ENCODE data around the gene TIMM23. TPM values are rescaled to one million over a fixed set of nuclear protein-coding genes. Genes with fewer than 3 reads are reported as not detected.

The TIMM23 gene
- total RNA-seq, 1 donor = 39.8 TPM

DNA sequence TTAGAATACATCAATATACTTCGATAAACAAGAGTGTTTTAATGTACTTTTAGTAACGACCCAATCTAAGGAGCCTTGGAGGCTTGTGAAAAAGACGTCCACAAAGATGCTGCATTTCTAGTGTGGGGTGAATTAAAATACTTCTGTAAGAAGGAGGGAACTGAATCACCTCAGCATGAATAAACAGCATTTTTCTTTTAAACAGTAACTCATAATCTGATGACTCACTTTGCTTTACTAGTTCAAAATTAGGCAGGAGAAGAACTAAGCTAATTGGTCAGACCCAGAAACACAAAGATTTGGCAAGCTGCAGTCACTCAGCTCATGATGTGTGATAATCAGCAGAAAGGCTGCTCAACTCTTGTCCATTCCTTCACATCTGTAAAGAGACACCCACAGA is 33.9 kb downstream of the TIMM23 start:
- H3K4me1 ChIP-seq (ENCODE audit: insufficient read depth, low read length) = peaks cover 21% of the 10 kb centered on the region
- no peak overlapping the region for H3K4me3 ChIP-seq (ENCODE audit: low read length)
- H3K27me3 ChIP-seq (ENCODE audit: insufficient read depth, low read length) = no peaks in the 10 kb centered on the region
- no peaks in the 10 kb centered on the region for H3K9me3 ChIP-seq (ENCODE audit: low read depth, low read length)

DNA sequence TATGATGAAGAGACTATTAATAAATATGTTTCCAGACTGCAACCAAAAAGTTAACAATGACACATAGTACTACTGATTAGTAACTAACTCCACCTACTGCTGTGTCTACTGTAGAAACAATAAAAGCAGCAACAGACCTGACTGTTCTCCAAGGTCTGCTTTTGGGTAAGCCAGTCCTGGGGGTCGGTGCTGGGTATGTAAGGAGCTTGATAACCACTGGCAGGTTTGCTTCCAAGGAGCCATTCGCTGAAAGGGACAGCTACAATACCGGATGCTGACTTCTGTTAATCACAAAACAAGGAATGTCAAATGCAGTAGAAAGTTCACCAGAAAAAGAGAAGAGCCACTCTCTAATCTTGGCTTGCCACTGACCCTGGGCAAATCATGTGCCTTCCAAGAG is 40.5 kb downstream of the TIMM23 start:
- Histone ChIP-seq H3K4me1 (ENCODE audit: insufficient read depth, low read length) (peaks cover 31% of the 10 kb centered on the region), H3K9me3 (ENCODE audit: low read depth, low read length) (no peaks in the 10 kb centered on the region), H3K27me3 (ENCODE audit: insufficient read depth, low read length) (no peaks in the 10 kb centered on the region)

DNA sequence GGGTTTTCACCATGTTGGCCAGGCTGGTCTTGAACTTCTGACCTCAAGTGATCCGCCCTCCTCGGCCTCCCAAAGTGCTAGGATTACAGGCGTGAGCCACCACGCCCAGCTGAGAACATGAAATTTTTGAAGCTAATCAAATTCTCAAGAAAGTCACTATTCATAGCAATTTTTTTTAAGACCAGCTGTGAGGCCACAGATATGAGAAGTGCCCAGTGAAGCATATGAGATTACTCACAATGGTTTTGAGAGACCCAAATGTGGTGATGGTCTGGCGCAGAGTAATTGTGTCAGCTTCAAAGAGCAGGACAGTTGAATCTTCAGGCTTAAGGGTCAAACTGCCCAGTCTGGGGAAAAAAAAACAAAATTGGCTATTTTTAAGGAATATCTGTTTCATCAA is 41.9 kb downstream of the TIMM23 start:
- H3K27me3 ChIP-seq (ENCODE audit: insufficient read depth, low read length) = no peaks in the 10 kb centered on the region
- H3K4me1 ChIP-seq (ENCODE audit: insufficient read depth, low read length) = peaks cover 42% of the 10 kb centered on the region
- H3K9me3 ChIP-seq (ENCODE audit: low read depth, low read length) = no peaks in the 10 kb centered on the region
- no peak overlapping the region for H3K4me3 ChIP-seq (ENCODE audit: low read length)

More for the DNA sequence above, 40.5 kb downstream of the TIMM23 start:
- H3K4me3 ChIP-seq (ENCODE audit: low read length) = no peak overlapping the region

DNA sequence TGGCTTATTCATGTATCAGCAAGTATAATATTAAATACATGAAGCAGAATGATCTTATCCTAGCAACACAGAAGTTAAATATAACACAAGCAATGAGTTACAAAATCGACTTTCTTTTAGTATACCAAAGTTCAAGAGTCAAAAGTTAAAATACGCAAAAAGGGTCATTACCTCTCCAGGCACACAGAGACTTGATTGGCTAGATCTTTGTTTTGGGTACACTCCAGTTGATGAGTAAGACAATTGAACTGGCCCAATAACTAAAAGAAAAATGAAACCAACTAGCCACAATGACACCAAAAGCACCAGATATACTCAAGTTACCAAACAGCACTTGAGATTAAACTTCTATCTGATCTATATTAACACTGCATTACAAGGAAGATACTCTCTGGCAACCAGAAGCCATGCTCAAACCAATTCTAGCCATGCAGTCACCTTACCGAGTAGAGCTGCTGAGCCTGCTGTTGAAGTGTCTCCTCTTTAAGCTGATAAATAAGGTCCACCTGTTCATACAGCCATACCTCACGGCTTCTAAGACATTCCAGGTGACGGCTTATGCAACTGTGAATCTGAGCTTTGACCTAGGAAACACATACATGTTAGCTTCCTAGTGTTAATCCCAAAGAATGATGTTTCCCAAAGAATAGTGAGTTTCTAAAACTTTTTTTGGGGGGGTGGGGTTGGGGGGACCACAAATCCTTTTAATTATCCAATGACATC is 42.6 kb downstream of the TIMM23 start:
- Histone ChIP-seq H3K9me3 (ENCODE audit: low read depth, low read length) (no peaks in the 10 kb centered on the region), H3K4me1 (ENCODE audit: insufficient read depth, low read length) (peaks cover 42% of the 10 kb centered on the region), H3K27me3 (ENCODE audit: insufficient read depth, low read length) (no peaks in the 10 kb centered on the region)

DNA sequence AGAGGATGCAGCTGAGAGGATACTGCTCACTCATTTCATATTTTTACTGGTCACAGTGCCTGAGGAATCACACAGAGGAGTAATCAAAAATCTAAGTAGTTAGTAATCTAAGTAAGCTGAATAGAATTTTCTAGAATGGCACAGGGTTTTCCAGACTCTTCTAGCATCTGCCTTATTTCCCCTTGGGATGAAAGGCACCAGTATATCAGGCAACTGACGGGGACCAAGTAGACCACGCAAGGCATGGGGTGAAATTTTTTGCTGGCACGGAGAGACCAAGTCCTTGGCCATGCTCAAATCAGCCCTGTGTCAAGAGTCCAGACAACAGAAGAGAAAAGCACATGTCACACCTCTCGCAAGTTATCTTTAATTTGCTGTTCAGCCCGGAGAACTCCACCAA is 43.9 kb downstream of the TIMM23 start:
- Histone ChIP-seq H3K27me3 (ENCODE audit: insufficient read depth, low read length) (no peaks in the 10 kb centered on the region), H3K4me3 (ENCODE audit: low read length) (no peak overlapping the region), H3K4me1 (ENCODE audit: insufficient read depth, low read length) (peaks cover 41% of the 10 kb centered on the region), H3K9me3 (ENCODE audit: low read depth, low read length) (no peaks in the 10 kb centered on the region)

More for the DNA sequence above, 42.6 kb downstream of the TIMM23 start:
- no peak overlapping the region for H3K4me3 ChIP-seq (ENCODE audit: low read length)

DNA sequence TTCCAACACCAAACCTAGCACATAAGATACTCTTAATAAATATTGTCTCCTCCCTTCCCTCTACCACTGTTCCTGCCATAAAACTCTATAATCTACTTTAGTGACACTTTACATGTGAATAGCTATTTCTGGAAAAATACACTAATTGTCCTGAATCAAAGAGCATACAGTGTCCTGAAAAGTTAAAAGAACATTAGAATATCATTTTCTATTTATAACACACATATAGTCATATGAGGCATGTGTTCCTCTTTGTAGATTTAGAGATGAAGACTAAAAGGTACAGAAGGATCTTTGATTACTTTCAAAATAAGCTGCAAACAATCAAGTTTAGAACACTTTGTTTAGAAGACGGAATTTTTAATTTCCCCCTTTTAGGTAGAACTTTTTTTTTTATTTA is 44.5 kb downstream of the TIMM23 start:
- H3K4me3 ChIP-seq (ENCODE audit: low read length) = no peak overlapping the region
- no peaks in the 10 kb centered on the region for H3K27me3 ChIP-seq (ENCODE audit: insufficient read depth, low read length)
- no peaks in the 10 kb centered on the region for H3K9me3 ChIP-seq (ENCODE audit: low read depth, low read length)
- peaks cover 45% of the 10 kb centered on the region for H3K4me1 ChIP-seq (ENCODE audit: insufficient read depth, low read length)

DNA sequence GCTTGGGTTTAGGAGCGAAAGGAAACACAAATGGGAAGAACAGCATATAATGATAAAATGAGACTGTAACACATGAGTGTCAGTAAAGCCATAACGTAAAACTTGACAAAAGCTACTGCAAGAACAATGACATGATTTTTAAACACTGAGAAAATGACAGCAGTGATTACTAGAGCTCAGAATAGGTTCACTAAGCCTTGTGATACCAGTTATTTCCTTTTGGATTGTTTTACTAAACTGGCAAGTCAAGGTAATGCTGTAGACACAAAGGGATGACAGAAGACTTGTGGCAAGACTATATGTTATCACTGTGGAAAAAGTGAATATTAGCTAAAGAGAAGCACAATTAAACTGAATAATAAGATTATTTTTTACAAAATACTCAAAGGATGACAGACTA is 45.4 kb downstream of the TIMM23 start:
- no peaks in the 10 kb centered on the region for H3K9me3 ChIP-seq (ENCODE audit: low read depth, low read length)
- H3K27me3 ChIP-seq (ENCODE audit: insufficient read depth, low read length) = no peaks in the 10 kb centered on the region
- H3K4me1 ChIP-seq (ENCODE audit: insufficient read depth, low read length) = peaks cover 54% of the 10 kb centered on the region
- H3K4me3 ChIP-seq (ENCODE audit: low read length) = no peak overlapping the region

DNA sequence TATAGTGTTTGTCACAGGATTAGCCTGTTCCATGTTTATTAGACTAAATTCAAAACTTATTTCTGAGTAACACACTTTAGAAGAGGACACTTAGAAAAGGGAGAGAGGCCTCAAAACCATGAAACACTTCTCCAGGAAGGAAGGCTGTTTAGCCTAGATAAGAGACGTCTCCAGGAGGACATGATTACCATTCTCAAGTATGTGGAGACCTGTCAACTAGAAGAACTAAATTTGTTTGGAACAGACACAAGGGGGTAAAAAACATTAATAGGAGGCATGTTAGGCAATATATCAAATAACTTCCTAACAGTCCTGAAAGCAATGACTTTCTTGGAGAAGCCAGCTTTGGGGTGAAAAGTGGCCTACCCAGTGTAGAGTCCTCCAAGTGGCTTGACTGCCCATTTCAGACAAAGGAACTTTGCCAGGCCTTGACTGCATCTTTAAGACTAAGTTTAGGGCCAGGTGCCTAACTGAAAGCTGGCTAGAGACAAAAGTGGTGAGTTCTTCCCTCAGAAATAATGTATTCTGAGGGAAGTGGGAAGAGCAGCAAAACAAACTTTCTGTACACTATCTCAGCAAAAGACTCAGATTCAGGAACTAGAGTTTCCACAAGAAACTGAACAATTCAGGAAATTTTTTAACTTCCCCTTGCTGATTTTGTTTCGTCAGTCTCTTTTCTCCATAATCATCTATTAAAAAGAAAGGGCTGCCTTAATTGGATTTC is 46.3 kb downstream of the TIMM23 start:
- H3K9me3 ChIP-seq (ENCODE audit: low read depth, low read length) = no peaks in the 10 kb centered on the region
- H3K27me3 ChIP-seq (ENCODE audit: insufficient read depth, low read length) = no peaks in the 10 kb centered on the region
- H3K4me1 ChIP-seq (ENCODE audit: insufficient read depth, low read length) = peaks cover 58% of the 10 kb centered on the region
- peak overlapping the region; percentile 9 for H3K4me3 ChIP-seq (ENCODE audit: low read length)

DNA sequence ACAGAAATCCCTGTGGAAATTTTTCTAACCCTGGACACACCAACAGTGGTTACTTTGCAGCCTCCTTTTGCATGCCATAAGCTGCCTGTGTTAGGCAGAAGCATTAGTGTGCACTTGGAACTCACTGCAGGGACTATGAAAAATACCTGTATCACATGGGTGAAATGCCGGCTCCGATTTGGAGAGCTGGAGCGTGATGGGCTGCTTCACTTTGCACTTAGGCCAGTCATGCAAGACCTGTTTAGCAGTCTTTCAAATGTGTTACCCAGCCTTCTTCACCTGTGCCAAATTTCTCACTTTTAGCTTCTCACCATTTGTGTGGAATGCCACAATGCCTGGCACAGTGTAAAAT is 46.9 kb downstream of the TIMM23 start:
- H3K4me3 ChIP-seq (ENCODE audit: low read length) = peak overlapping the region; percentile 9
- H3K4me1 ChIP-seq (ENCODE audit: insufficient read depth, low read length) = peaks cover 59% of the 10 kb centered on the region
- H3K9me3 ChIP-seq (ENCODE audit: low read depth, low read length) = no peaks in the 10 kb centered on the region
- H3K27me3 ChIP-seq (ENCODE audit: insufficient read depth, low read length) = no peaks in the 10 kb centered on the region

DNA sequence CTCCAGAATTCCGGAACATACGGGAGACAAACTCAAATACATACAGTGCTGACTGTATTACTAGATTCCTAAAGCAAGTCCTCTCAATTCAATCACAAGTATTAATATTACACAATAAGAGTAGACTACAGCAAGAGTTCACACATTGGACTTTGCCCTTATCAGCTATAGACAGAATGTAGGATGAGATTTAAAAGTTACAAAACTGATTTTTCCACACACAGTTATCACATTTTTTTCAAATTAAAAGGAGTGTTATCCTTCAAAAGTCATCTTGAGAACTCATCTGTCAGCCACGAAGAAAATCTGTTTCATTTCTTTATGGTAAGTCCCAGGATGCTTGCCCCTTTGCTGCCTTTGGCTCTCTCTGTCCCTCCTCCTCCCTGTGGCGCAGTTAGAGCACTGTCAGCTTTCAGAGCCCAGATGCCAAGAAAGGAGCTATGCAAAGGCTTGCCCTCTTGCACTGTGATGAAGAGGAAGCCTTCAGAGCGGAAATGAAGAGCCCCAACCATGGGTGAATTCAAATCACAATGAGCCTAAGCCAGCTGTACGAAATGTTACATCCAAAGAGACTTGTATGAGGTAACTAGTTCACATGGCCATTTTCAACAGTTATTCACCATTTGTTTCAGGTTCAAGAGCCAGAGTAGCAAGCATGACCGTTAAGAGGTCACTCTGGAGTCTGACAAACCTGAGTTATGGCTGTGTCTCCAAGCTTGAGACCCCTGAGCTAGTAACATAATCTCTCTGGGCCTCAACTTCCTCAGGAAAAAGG is 47.5 kb downstream of the TIMM23 start:
- Histone ChIP-seq H3K27me3 (ENCODE audit: insufficient read depth, low read length) (no peaks in the 10 kb centered on the region), H3K9me3 (ENCODE audit: low read depth, low read length) (no peaks in the 10 kb centered on the region), H3K4me3 (ENCODE audit: low read length) (peak overlapping the region; percentile 59), H3K4me1 (ENCODE audit: insufficient read depth, low read length) (peaks cover 61% of the 10 kb centered on the region)

DNA sequence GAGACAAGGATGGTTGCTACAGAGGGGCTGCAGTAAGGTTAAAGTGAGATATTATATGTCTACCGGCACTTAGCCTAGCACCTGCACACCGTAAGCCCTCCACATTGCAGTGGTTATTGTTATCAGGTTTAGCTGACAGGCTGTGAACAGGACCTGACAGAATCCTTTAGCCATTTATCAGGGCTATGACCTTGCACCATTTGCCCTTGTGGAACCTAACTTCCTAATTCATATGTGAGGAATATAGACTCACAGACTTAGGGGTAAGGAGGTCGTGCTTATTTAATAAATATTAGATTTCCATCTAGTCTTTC is 48.0 kb downstream of the TIMM23 start:
- peaks cover 67% of the 10 kb centered on the region for H3K4me1 ChIP-seq (ENCODE audit: insufficient read depth, low read length)
- no peaks in the 10 kb centered on the region for H3K27me3 ChIP-seq (ENCODE audit: insufficient read depth, low read length)
- H3K4me3 ChIP-seq (ENCODE audit: low read length) = peak overlapping the region; percentile 59
- H3K9me3 ChIP-seq (ENCODE audit: low read depth, low read length) = no peaks in the 10 kb centered on the region

DNA sequence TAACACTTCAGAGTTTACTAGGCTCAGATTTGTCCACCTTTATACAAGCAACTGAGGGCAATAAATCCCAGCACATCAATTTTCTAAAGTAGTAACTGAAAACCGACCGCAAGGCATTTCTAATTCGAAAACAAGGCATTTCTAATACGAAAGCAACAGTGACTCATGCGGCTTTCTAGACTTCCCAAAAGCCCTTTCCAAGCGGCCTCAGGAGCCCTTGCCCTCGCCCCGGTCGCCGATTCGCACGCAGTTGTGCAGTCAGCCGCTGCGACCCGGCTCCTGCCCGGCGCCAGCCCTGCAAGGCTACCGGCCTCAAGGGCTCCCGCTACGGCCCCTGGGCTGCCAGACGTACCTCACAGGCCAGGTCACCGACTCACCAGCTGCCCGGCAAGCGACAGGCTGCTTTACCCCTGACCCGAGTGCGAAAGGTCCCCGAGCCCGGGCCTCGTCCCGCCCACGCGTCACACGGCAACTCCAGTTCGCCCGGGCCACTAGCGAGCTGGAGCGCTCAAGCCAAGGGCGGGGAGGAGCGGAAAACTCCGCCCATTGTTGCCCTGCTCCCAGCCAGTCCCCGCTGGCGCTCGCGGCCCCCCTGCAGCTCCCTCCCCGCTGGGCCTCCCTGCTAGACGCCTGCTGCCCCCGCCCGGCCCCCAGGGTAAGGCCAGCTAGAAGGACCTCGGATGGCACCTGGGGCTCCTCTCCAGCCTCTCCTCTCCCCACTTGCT is 50.9 kb downstream of the TIMM23 start:
- Histone ChIP-seq H3K4me3 (ENCODE audit: low read length) (peak overlapping the region; percentile 59), H3K27me3 (ENCODE audit: insufficient read depth, low read length) (no peaks in the 10 kb centered on the region), H3K9me3 (ENCODE audit: low read depth, low read length) (no peaks in the 10 kb centered on the region), H3K4me1 (ENCODE audit: insufficient read depth, low read length) (peaks cover 75% of the 10 kb centered on the region)

DNA sequence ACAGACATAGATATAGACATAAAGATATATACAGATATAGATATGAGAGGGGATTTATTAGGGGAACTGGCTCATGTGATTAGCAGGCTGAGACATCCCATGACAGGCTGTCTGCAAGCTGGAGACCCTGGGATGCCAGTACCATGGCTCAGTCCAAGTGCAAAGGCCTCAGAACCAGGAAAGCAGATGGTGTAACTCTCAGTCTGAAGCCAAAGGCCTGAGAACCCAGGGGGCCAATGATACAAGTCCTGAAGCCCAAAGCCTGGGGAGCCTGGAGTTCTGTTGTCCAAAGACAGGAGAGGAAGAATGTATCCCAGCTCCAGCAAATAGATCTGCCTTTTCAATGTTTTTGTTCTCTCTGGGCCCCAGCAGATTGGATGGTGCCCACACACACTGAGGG is 52.7 kb downstream of the TIMM23 start:
- no peak overlapping the region for H3K4me3 ChIP-seq (ENCODE audit: low read length)
- H3K4me1 ChIP-seq (ENCODE audit: insufficient read depth, low read length) = peaks cover 75% of the 10 kb centered on the region
- no peaks in the 10 kb centered on the region for H3K27me3 ChIP-seq (ENCODE audit: insufficient read depth, low read length)
- no peaks in the 10 kb centered on the region for H3K9me3 ChIP-seq (ENCODE audit: low read depth, low read length)

DNA sequence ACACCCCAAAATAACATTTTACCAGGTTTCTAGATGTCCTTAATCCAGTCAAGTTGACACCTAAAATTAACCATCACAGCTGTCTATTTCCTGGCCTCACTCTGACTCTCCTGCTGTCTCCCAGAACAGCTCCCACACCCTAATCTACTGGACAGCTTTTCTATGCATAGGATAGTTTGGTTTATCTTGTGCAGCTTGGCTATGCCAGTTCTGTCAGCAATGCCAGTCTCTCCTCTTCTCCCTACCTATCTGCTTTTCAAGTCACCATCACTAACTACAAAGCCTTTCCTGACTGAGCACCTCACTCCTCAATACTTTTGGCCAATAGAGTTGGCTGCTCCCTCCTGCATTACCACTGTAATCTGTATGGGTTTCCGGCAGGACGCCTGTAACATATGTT is 53.1 kb downstream of the TIMM23 start:
- no peaks in the 10 kb centered on the region for H3K9me3 ChIP-seq (ENCODE audit: low read depth, low read length)
- H3K4me1 ChIP-seq (ENCODE audit: insufficient read depth, low read length) = peaks cover 72% of the 10 kb centered on the region
- H3K4me3 ChIP-seq (ENCODE audit: low read length) = no peak overlapping the region
- H3K27me3 ChIP-seq (ENCODE audit: insufficient read depth, low read length) = no peaks in the 10 kb centered on the region

DNA sequence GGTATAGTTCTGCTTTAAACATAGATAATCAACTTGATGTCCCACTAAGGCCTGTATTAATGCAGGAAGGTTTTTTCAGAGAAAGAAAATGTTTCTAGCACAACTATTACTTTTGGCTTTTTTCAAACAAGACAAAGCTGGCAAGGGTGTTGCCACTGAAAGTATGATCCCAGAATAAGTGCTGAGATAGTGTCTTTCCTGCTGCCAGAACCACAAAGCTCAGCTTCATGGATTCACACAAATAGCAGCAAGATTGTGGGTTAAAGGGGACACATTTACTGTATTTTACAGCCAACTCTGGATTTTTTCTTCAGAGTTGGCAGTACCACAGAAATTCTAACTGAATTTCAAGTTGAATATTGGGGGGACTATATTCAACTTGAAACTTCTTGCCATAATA is 53.8 kb downstream of the TIMM23 start:
- Histone ChIP-seq H3K9me3 (ENCODE audit: low read depth, low read length) (no peaks in the 10 kb centered on the region), H3K27me3 (ENCODE audit: insufficient read depth, low read length) (no peaks in the 10 kb centered on the region), H3K4me1 (ENCODE audit: insufficient read depth, low read length) (peaks cover 72% of the 10 kb centered on the region), H3K4me3 (ENCODE audit: low read length) (no peak overlapping the region)

Measured in mononuclear cell (primary cell).